Cardiac fibroblast (primary cell): ENCODE measurements around the gene CD59.

Experiments used
- DNase-seq, 2 donors: peaks; one replicate each; pipeline versions ENCODE4 v3.0.0 to v3.0.0-alpha.2; 2010; ENCODE audit warnings: low read depth in 2 of 2
- H3K4me3 ChIP-seq, 2 donors: replicated peaks in 1 of 2; 1 replicate in 1 of 2; 2 replicates in 1 of 2; pipeline ENCODE4 v1.5.1; 2011; ENCODE audit warnings: low read depth in 2 of 2, low read length in 2 of 2, mild to moderate bottlenecking in 2 of 2, moderate library complexity in 1 of 2
- CTCF ChIP-seq: IDR thresholded peaks from one replicate; pipeline ENCODE4 v1.5.1; 2011; ENCODE audit warnings: low read depth, mild to moderate bottlenecking, low read length, inconsistent platforms

CD59 gene

GRCh38 chr11:33696931-33697638 lies 39.1 kb downstream of the CD59 start:
- TF ChIP-seq CTCF = no peak
- no peak overlapping the region for H3K4me3 ChIP-seq
- DNase-seq = peak in 1 of 2 donors; percentile 39

- TF ChIP-seq CTCF = no peak
- no peak overlapping the region for H3K4me3 ChIP-seq
- no peak for DNase-seq
These were observed 39.8 kb downstream of the CD59 start for GRCh38 chr11:33696411-33696810.

GRCh38 chr11:33695051-33695566 lies 41.1 kb downstream of the CD59 start:
- no peak for TF ChIP-seq CTCF
- peak in 1 of 2 donors; percentile 59 for DNase-seq
- H3K4me3 ChIP-seq = no peak overlapping the region

GRCh38 chr11:33694346-33695050 lies 41.7 kb downstream of the CD59 start:
- no peak for DNase-seq
- TF ChIP-seq CTCF = no peak
- H3K4me3 ChIP-seq = no peak overlapping the region

GRCh38 chr11:33692541-33692940 lies 43.7 kb downstream of the CD59 start:
- DNase-seq = no peak
- H3K4me3 ChIP-seq = no peak overlapping the region
- no peak for TF ChIP-seq CTCF

- peak; percentile 97 to 99 for DNase-seq
- H3K4me3 ChIP-seq = peak overlapping the region in 1 of 2 donors; percentile 33
- TF ChIP-seq CTCF = no peak
These were observed 44.2 kb downstream of the CD59 start for GRCh38 chr11:33692013-33692504.
